GM13976 (cell line): ENCODE measurements around the gene RAB35.

Experiments used
- DNase-seq: peaks from one replicate; pipeline ENCODE4 v3.0.0; 2012; ENCODE audit warnings: low spot score
- CTCF ChIP-seq: IDR thresholded peaks from 2 replicates; pipeline ENCODE4 v1.5.1; 2012; ENCODE audit warnings: borderline replicate concordance, mild to moderate bottlenecking; ENCODE audit not compliant: insufficient read depth; ENCODE audit errors: extremely low read depth, missing control alignments, control extremely low read depth
- in situ Hi-C: fragments of 300-500 bp; cut with MboI; formaldehyde crosslinking; loops from one replicate; pipeline ENCODE4 v1.12.0; 2022; ENCODE audit warnings: low sequenced_read_pairs, mixed read lengths, inconsistent platforms; ENCODE audit not compliant: unreplicated experiment

The RAB35 gene

GRCh38 chr12:120091371-120092090, 25.0 kb downstream of the RAB35 start:
- TF ChIP-seq CTCF: no peak
- in situ Hi-C loops: no loop called here

GRCh38 chr12:120090626-120091295, 25.8 kb downstream of the RAB35 start:
- in situ Hi-C loops: no loop called here

More at GRCh38 chr12:120091371-120092090, 25.0 kb downstream of the RAB35 start:
- no peak for DNase-seq

GRCh38 chr12:120090206-120090605, 26.3 kb downstream of the RAB35 start:
- in situ Hi-C loops: no loop called here
- DNase-seq: no peak
- no peak for TF ChIP-seq CTCF

More at GRCh38 chr12:120090626-120091295, 25.8 kb downstream of the RAB35 start:
- no peak for DNase-seq
- TF ChIP-seq CTCF: no peak

GRCh38 chr12:120089796-120090195, 26.8 kb downstream of the RAB35 start:
- TF ChIP-seq CTCF: no peak
- in situ Hi-C loops: no loop called here
- no peak for DNase-seq

- TF ChIP-seq CTCF: no peak
- in situ Hi-C loops: no loop called here
- DNase-seq: no peak
Observed at GRCh38 chr12:120089105-120089504, 27.4 kb downstream of the RAB35 start.

GRCh38 chr12:120086801-120087621, 29.5 kb downstream of the RAB35 start:
- DNase-seq: peak; percentile 100
- TF ChIP-seq CTCF: peak; percentile 99
- in situ Hi-C loops: no loop called here
